Measurements from ENCODE around the gene OR2B2.
"Not testable (repeated sequence)": the region's sequence is repeated elsewhere in the genome, so short reads cannot be mapped to it uniquely, and the experiment has no call there.

OR2B2 gene

GRCh38 chr6:27911956-27912446 lies at the start of gene OR2B2:
Gene OR2B2, minus strand, starts transcription at chr6:27912396. Its CDS starts 77 bp downstream, at chr6:27912319.
- DNase-seq (ENCODE audit: low read depth in 2 of 2) = no peak
- no peak for TF ChIP-seq CTCF (IDR thresholded peaks at IDR 0.05; ENCODE audit: low read depth, low read length)
- H3K4me3 ChIP-seq (replicated peaks in 1 of 2; ENCODE audit: low read depth in 2 of 2, low read length in 2 of 2) = no peak within 1 kb of the TSS

DNA sequence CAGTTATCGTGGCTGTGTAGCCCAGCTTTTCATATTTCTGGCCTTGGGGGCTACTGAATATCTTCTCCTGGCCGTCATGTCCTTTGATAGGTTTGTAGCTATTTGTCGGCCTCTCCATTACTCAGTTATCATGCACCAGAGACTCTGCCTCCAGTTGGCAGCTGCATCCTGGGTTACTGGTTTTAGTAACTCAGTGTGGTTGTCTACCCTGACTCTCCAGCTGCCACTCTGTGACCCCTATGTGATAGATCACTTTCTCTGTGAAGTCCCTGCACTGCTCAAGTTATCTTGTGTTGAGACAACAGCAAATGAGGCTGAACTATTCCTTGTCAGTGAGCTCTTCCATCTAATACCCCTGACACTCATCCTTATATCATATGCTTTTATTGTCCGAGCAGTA lies 45.3 kb upstream of the OR2B2 start:
- no peak overlapping the region for H3K4me3 ChIP-seq (replicated peaks in 1 of 2; ENCODE audit: low read depth in 2 of 2, low read length in 2 of 2)
- no peak for TF ChIP-seq CTCF (IDR thresholded peaks at IDR 0.05; ENCODE audit: low read depth, low read length)
- no peak for DNase-seq (ENCODE audit: low read depth in 2 of 2)

DNA sequence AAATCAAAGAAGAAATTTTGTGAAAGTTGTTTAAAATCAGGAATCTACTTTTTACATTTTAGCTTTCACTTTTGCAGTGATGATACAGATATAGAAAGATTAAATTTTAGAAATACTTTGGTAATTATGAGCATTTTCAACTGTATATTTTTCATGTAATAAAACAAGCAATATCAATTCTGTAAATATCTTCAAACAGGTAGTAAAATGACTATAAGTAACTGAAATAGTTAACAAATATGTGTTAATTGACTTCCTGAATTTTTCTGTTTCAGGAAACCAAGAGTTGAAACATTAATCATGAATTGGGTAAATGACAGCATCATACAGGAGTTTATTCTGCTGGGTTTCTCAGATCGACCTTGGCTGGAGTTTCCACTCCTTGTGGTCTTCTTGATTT lies 44.7 kb upstream of the OR2B2 start, which contains the start of gene OR2B6:
OR2B6 (plus strand) TSS at position 301 of the 400 bp plus-strand sequence; CDS start at position 301, 0 bp downstream.
- no peak within 1 kb of the TSS for H3K4me3 ChIP-seq (replicated peaks in 1 of 2; ENCODE audit: low read depth in 2 of 2, low read length in 2 of 2)
- DNase-seq (ENCODE audit: low read depth in 2 of 2) = no peak
- TF ChIP-seq CTCF (IDR thresholded peaks at IDR 0.05; ENCODE audit: low read depth, low read length) = no peak

- DNase-seq (ENCODE audit: low read depth in 2 of 2) = no peak
- H3K4me3 ChIP-seq (replicated peaks in 1 of 2; ENCODE audit: low read depth in 2 of 2, low read length in 2 of 2) = no peak overlapping the region
- no peak for TF ChIP-seq CTCF (IDR thresholded peaks at IDR 0.05; ENCODE audit: low read depth, low read length)
Measured at GRCh38 chr6:27951040-27951439, 38.8 kb upstream of the OR2B2 start.

GRCh38 chr6:27948237-27948636 lies 36.0 kb upstream of the OR2B2 start:
- no peak overlapping the region for H3K4me3 ChIP-seq (replicated peaks in 1 of 2; ENCODE audit: low read depth in 2 of 2, low read length in 2 of 2)
- TF ChIP-seq CTCF (IDR thresholded peaks at IDR 0.05; ENCODE audit: low read depth, low read length) = no peak

DNA sequence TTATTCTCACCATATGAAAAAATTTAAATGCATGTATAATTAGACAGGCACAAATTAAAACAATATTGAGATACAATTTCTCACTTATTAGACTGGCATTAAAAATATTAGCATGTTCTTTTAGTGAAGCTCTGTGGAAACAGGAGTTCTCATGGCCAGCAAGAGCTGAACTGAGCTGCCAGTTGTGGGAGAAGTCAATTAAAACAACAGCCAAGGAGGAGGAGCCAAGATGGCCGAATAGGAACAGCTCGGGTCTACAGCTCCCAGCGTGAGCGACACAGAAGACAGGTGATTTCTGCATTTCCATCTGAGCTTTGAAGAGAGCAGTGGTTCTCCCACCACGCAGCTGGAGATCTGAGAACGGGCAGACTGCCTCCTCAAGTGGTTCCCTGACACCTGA lies 30.9 kb upstream of the OR2B2 start:
- not testable (repeated sequence) for DNase-seq (ENCODE audit: low read depth in 2 of 2); H3K4me3 ChIP-seq (replicated peaks in 1 of 2; ENCODE audit: low read depth in 2 of 2, low read length in 2 of 2)

More at GRCh38 chr6:27948237-27948636, 36.0 kb upstream of the OR2B2 start:
- no peak for DNase-seq (ENCODE audit: low read depth in 2 of 2)

DNA sequence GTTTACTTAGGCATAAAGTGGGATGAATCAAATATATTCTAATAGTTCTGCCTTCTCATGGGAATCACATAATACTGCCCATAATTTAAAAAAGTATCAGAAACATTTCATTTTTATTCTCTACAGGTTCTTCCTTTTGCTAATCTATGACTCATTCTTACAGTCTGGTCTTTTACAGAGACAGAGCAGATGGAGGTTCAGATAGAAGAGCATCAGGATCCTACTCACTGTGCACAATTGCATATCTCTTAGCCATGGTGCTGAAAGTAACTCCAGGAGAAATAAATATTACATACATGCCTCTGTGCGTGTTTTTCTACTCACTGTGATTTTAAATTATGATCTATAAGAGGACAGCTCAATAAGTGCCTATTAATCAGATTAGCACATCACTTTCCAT lies 28.6 kb upstream of the OR2B2 start:
- no peak for TF ChIP-seq CTCF (IDR thresholded peaks at IDR 0.05; ENCODE audit: low read depth, low read length)
- H3K4me3 ChIP-seq (replicated peaks in 1 of 2; ENCODE audit: low read depth in 2 of 2, low read length in 2 of 2) = no peak overlapping the region
- DNase-seq (ENCODE audit: low read depth in 2 of 2) = no peak

Data from cardiac fibroblast (primary cell).